ENCODE measurements around the gene IQUB.

- TF ChIP-seq POLR2A (IDR thresholded peaks at IDR 0.05) (no peak), CTCF (IDR thresholded peaks at IDR 0.05) (no peak), EP300 (IDR thresholded peaks at IDR 0.05) (no peak)
These were observed 3.9 kb upstream of the IQUB start for GRCh38 chr7:123538189-123538714.

All from ovary (tissue), 3 donors.